Peyer's patch (tissue), 4 donors: ENCODE measurements around the gene KRI1.

Source experiments
- CTCF ChIP-seq, 6 experiments: fragments of 450-650 bp in 4 of 6; fragments of 200-600 bp in 2 of 6; sonication (generic) in 1 of 6; IDR thresholded peaks; one replicate each; pipeline ENCODE4 v1.5.1; 2017 to 2019; ENCODE audit warnings: antibody characterized with exemption in 6 of 6, mild to moderate bottlenecking in 3 of 6, moderate library complexity in 1 of 6
- POLR2A ChIP-seq, 2 donors: fragments of 450-650 bp; IDR thresholded peaks; one replicate each; pipeline ENCODE4 v1.5.1; 2017; ENCODE audit warnings: antibody characterized with exemption in 2 of 2, mild to moderate bottlenecking in 2 of 2, moderate library complexity in 2 of 2

GRCh38 chr19:10516671-10517286 is 49.0 kb downstream of the KRI1 start:
- no peak for TF ChIP-seq CTCF (IDR thresholded peaks at IDR 0.05)
- TF ChIP-seq POLR2A (IDR thresholded peaks at IDR 0.05) = no peak
